ENCODE results near the gene STK11IP. TPM values are rescaled to one million over a fixed set of nuclear protein-coding genes. Genes with fewer than 3 reads are reported as not detected.

The STK11IP gene
- total and polyA plus RNA-seq, 9 of the 15 experiments (the other 6 are each of a cell fraction or from before 2014, with no cell fraction given) = 0.52 to 21.7 (median 5.6) TPM

- TF ChIP-seq RERE (CRISPR knock-in tag; IDR thresholded peaks at IDR 0.05; ENCODE audit: borderline replicate concordance) (no peak), RBM17 (IDR thresholded peaks at IDR 0.05; ENCODE audit: borderline replicate concordance, low read depth, low read length) (no peak), SRF (CRISPR knock-in tag; IDR thresholded peaks at IDR 0.05) (no peak), KAT2B (IDR thresholded peaks at IDR 0.05; ENCODE audit: low read depth, low read length) (no peak), RREB1 (CRISPR knock-in tag; IDR thresholded peaks at IDR 0.05) (no peak), HDAC6 (IDR thresholded peaks at IDR 0.05; ENCODE audit: low read depth, low read length) (no peak), SMAD2 (IDR thresholded peaks at IDR 0.05; ENCODE audit: low read depth, low read length) (no peak), CBX2 (IDR thresholded peaks at IDR 0.05; ENCODE audit: insufficient read depth, low read length, poor library complexity, severe bottlenecking) (no peak), PML (IDR thresholded peaks at IDR 0.05; ENCODE audit: low read length) (no peak), PYGO2 (tag; IDR thresholded peaks at IDR 0.05) (no peak), ERF (CRISPR knock-in tag; IDR thresholded peaks at IDR 0.05) (no peak), MAZ (CRISPR knock-in tag; conservative IDR thresholded peaks at IDR 0.05 in 1 of 2, IDR thresholded peaks at IDR 0.05 in 1 of 2) (no peak), PKNOX1 (IDR thresholded peaks at IDR 0.05) (no peak), L3MBTL2 (IDR thresholded peaks at IDR 0.05) (no peak)
These were observed 4.9 kb upstream of the STK11IP start (continued) for GRCh38 chr2:219592736-219593135.

Measured in K562 (cell line).